ENCODE data around the gene CD82. TPM values are rescaled to one million over a fixed set of nuclear protein-coding genes. Genes with fewer than 3 reads are reported as not detected.
A peak's percentile ranks its signal among the peaks of the same experiment; 100 is the strongest.

CD82 gene
- total RNA-seq, 1 donor from 2014 or later = 152 TPM

GRCh38 chr11:44575962-44576361, 10.5 kb downstream of the CD82 start:
- no peak for DNase-seq (ENCODE audit: low spot score)

GRCh38 chr11:44576656-44577055, 11.2 kb downstream of the CD82 start:
- DNase-seq (ENCODE audit: low spot score) = no peak

GRCh38 chr11:44577231-44577830, 11.9 kb downstream of the CD82 start:
- DNase-seq (ENCODE audit: low spot score) = no peak

- no peak for DNase-seq (ENCODE audit: low spot score)
These were observed 12.8 kb downstream of the CD82 start for GRCh38 chr11:44578279-44578678.

- no peak for DNase-seq (ENCODE audit: low spot score)
These were observed 13.9 kb downstream of the CD82 start for GRCh38 chr11:44579302-44579761.

GRCh38 chr11:44580701-44581100, 15.2 kb downstream of the CD82 start:
- no peak for DNase-seq (ENCODE audit: low spot score)

- no peak for DNase-seq (ENCODE audit: low spot score)
These were observed 15.8 kb downstream of the CD82 start for GRCh38 chr11:44581246-44581645.

- DNase-seq (ENCODE audit: low spot score) = no peak
These were observed 17.3 kb downstream of the CD82 start for GRCh38 chr11:44582641-44583352.

- no peak for DNase-seq (ENCODE audit: low spot score)
These were observed 17.8 kb downstream of the CD82 start for GRCh38 chr11:44583353-44583669.

GRCh38 chr11:44585421-44585820, 20.0 kb downstream of the CD82 start:
- DNase-seq (ENCODE audit: low spot score) = no peak

- no peak for DNase-seq (ENCODE audit: low spot score)
These were observed 23.8 kb downstream of the CD82 start for GRCh38 chr11:44589301-44589700.

GRCh38 chr11:44590769-44591168, 25.3 kb downstream of the CD82 start:
- no peak for DNase-seq (ENCODE audit: low spot score)

GRCh38 chr11:44591557-44591956, 26.1 kb downstream of the CD82 start:
- DNase-seq (ENCODE audit: low spot score) = no peak

GRCh38 chr11:44592125-44592940, 26.9 kb downstream of the CD82 start:
- peak; percentile 54 for DNase-seq (ENCODE audit: low spot score)

GRCh38 chr11:44593251-44593650, 27.8 kb downstream of the CD82 start:
- DNase-seq (ENCODE audit: low spot score) = no peak

GRCh38 chr11:44595006-44595405, 29.5 kb downstream of the CD82 start:
- DNase-seq (ENCODE audit: low spot score) = no peak

GRCh38 chr11:44595964-44596381, 30.5 kb downstream of the CD82 start:
- DNase-seq (ENCODE audit: low spot score) = peak; percentile 39

GRCh38 chr11:44596525-44597276, 31.2 kb downstream of the CD82 start:
- no peak for DNase-seq (ENCODE audit: low spot score)

- DNase-seq (ENCODE audit: low spot score) = no peak
These were observed 32.0 kb downstream of the CD82 start for GRCh38 chr11:44597358-44598012.

GRCh38 chr11:44598831-44599230, 33.4 kb downstream of the CD82 start:
- DNase-seq (ENCODE audit: low spot score) = no peak

GRCh38 chr11:44600261-44600660, 34.8 kb downstream of the CD82 start:
- no peak for DNase-seq (ENCODE audit: low spot score)
